SK-N-SH (cell line): ENCODE measurements around the gene GXYLT2.

Experiments used
- CHD2 ChIP-seq: fragments of 150-350 bp; IDR thresholded peaks from 2 replicates; pipeline ENCODE4 v1.6.1; 2018; ENCODE audit warnings: low read length; ENCODE audit not compliant: partially characterized antibody
- EP300 ChIP-seq, 2 experiments: IDR thresholded peaks; 2 replicates each; pipeline versions ENCODE4 v1.4.0 to v1.6.1; 2012; ENCODE audit warnings: borderline replicate concordance in 1 of 2, low read depth in 1 of 2, low read length in 1 of 2
- EZH2phosphoT487 ChIP-seq: fragments of 200-600 bp; sonication (generic); IDR thresholded peaks from 2 replicates; pipeline ENCODE4 v1.6.1; 2017; ENCODE audit warnings: low read depth, mixed run types, mild to moderate bottlenecking, antibody characterized with exemption, moderate library complexity, borderline replicate concordance
- MXI1 ChIP-seq: IDR thresholded peaks from 2 replicates; pipeline ENCODE4 v1.6.1; 2012; ENCODE audit warnings: mild to moderate bottlenecking, low read depth, low read length, improper control_type of control experiment
- NFIC ChIP-seq: IDR thresholded peaks from 2 replicates; pipeline ENCODE4 v1.4.0; 2012; ENCODE audit warnings: borderline replicate concordance
- POLR2AphosphoS5 ChIP-seq: IDR thresholded peaks from 2 replicates; pipeline ENCODE4 v1.6.1; 2012; ENCODE audit warnings: low read depth, low read length
- RFX5 ChIP-seq: IDR thresholded peaks from 2 replicates; pipeline ENCODE4 v1.6.1; 2012; ENCODE audit warnings: mild to moderate bottlenecking, improper control_type of control experiment, low read length
- YY1 ChIP-seq: IDR thresholded peaks from 2 replicates; pipeline ENCODE4 v1.4.0; 2012; ENCODE audit warnings: low read depth, mild to moderate bottlenecking
- TF ChIP-seq, protein P1 (sequence below): fragments of 200-600 bp; sonication (generic); IDR thresholded peaks from 2 replicates; pipeline ENCODE4 v1.6.1; 2017; ENCODE audit warnings: antibody characterized with exemption, mild to moderate bottlenecking, moderate library complexity
- TF ChIP-seq, protein P2 (sequence below): IDR thresholded peaks from 2 replicates; pipeline ENCODE4 v1.4.0; 2012; ENCODE audit warnings: low read depth

DNA sequence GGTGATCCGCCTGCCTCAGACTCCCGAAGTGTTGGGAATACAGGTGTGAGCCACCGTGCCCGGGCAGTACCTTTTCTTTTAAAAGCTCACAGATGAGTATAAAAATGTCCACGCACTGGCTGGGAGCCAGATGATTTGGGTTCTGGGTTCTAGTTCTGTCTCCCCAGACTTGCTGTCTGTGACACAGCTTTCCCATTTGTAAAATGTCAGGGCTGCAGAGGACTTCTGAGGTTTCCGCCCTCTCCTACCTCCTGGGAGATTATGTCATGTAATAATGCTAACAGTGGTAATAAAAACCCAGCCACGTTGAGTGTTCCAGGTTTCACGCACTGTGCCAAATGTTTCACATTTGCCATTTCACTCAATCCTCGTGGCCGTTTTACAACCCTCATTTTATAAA is 107.5 kb downstream of the GXYLT2 start:
- TF ChIP-seq, protein P1, sequence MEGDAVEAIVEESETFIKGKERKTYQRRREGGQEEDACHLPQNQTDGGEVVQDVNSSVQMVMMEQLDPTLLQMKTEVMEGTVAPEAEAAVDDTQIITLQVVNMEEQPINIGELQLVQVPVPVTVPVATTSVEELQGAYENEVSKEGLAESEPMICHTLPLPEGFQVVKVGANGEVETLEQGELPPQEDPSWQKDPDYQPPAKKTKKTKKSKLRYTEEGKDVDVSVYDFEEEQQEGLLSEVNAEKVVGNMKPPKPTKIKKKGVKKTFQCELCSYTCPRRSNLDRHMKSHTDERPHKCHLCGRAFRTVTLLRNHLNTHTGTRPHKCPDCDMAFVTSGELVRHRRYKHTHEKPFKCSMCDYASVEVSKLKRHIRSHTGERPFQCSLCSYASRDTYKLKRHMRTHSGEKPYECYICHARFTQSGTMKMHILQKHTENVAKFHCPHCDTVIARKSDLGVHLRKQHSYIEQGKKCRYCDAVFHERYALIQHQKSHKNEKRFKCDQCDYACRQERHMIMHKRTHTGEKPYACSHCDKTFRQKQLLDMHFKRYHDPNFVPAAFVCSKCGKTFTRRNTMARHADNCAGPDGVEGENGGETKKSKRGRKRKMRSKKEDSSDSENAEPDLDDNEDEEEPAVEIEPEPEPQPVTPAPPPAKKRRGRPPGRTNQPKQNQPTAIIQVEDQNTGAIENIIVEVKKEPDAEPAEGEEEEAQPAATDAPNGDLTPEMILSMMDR, result no peak
- TF ChIP-seq MXI1 (no peak), POLR2AphosphoS5 (no peak), CHD2 (no peak), EP300 (IDR thresholded peaks at IDR 0.05; ENCODE audit: borderline replicate concordance in 1 of 2, low read depth in 1 of 2, low read length in 1 of 2) (no peak), EZH2phosphoT487 (no peak), YY1 (no peak), RFX5 (no peak), NFIC (no peak)
- TF ChIP-seq, protein P2, sequence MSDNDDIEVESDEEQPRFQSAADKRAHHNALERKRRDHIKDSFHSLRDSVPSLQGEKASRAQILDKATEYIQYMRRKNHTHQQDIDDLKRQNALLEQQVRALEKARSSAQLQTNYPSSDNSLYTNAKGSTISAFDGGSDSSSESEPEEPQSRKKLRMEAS, result no peak
